Ishikawa (cell line): ENCODE measurements around the gene SGK2.

ENCODE experiments used
- CEBPB ChIP-seq: IDR thresholded peaks from 2 replicates; pipeline ENCODE4 v1.6.1; 2012
- CREB1 ChIP-seq: IDR thresholded peaks from 2 replicates; pipeline ENCODE4 v1.6.1; 2012; ENCODE audit warnings: low read depth
- EGR1 ChIP-seq: IDR thresholded peaks from 2 replicates; pipeline ENCODE4 v1.6.1; 2012
- EP300 ChIP-seq: IDR thresholded peaks from 2 replicates; pipeline ENCODE4 v1.6.1; 2012; ENCODE audit warnings: borderline replicate concordance
- FOXM1 ChIP-seq: IDR thresholded peaks from 2 replicates; pipeline ENCODE4 v1.6.1; 2012; ENCODE audit warnings: low read depth, borderline replicate concordance
- MAX ChIP-seq: IDR thresholded peaks from 2 replicates; pipeline ENCODE4 v1.6.1; 2012
- NFIC ChIP-seq: IDR thresholded peaks from 2 replicates; pipeline ENCODE4 v1.6.1; 2012
- RAD21 ChIP-seq: IDR thresholded peaks from 2 replicates; pipeline ENCODE4 v1.6.1; 2012; ENCODE audit warnings: low read depth
- REST ChIP-seq: IDR thresholded peaks from 2 replicates; pipeline ENCODE4 v1.6.1; 2012; ENCODE audit warnings: low read depth, mild to moderate bottlenecking
- TAF1 ChIP-seq: IDR thresholded peaks from 2 replicates; pipeline ENCODE4 v1.6.1; 2012; ENCODE audit warnings: low read depth, mild to moderate bottlenecking
- TCF12 ChIP-seq: IDR thresholded peaks from 2 replicates; pipeline ENCODE4 v1.6.1; 2012; ENCODE audit warnings: low read depth
- TEAD4 ChIP-seq: IDR thresholded peaks from 2 replicates; pipeline ENCODE4 v1.6.1; 2012
- USF1 ChIP-seq: IDR thresholded peaks from 2 replicates; pipeline ENCODE4 v1.6.1; 2012
- YY1 ChIP-seq: IDR thresholded peaks from 2 replicates; pipeline ENCODE4 v1.6.1; 2012; ENCODE audit warnings: low read depth
- ZBTB7A ChIP-seq: IDR thresholded peaks from 2 replicates; pipeline ENCODE4 v1.6.1; 2012; ENCODE audit warnings: low read depth

Gene SGK2

DNA sequence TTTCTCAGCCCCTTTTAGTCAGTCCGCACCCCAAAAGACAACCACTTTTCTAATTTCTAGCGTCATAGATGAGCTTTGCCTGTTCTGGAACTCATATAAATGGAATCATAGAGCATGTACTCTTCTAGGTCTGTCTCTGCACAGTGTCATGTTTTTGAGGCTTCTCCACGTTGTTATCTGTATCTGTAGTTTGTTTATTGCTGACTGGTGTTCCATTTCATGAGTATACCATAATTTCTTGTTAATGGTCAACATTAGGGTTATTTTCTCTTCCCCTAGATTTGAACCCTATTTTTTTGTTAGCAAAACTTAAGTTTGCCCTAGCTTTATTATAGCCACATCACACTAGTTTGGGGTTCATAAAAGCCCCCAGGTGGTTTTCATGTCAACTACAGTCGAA lies 16.2 kb upstream of the SGK2 start:
- no peak for TF ChIP-seq TAF1
- no peak for TF ChIP-seq NFIC
- no peak for TF ChIP-seq YY1
- TF ChIP-seq CREB1 = no peak
- TF ChIP-seq REST = no peak
- no peak for TF ChIP-seq CEBPB
- no peak for TF ChIP-seq ZBTB7A
- TF ChIP-seq MAX = no peak
- no peak for TF ChIP-seq EGR1
- TF ChIP-seq USF1 = no peak
- TF ChIP-seq FOXM1 = no peak
- TF ChIP-seq TCF12 = no peak
- TF ChIP-seq RAD21 = no peak
- no peak for TF ChIP-seq EP300
- TF ChIP-seq TEAD4 = no peak

DNA sequence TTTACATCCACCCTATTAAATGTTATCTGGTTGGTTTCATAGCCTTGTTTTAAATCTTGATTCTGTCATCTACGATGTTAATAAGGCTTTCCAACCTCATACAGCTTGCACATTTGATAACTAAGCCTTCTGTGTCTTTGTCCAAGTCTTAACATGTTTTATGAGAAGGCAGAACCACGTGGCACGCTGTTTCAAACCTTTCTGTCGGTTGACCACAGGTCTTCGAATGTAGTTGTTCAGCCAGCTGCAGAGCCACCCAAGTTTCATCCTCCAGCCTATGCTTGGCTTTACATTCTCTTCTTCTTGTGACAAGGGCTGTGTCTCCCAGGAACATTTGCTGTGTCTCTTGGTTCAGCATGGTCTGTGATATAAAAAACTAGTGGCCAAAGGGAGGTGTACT lies 15.7 kb upstream of the SGK2 start:
- no peak for TF ChIP-seq TAF1
- TF ChIP-seq MAX = no peak
- no peak for TF ChIP-seq YY1
- no peak for TF ChIP-seq EGR1

- TF ChIP-seq YY1 (no peak), RAD21 (no peak), TAF1 (no peak), USF1 (no peak), TEAD4 (no peak), EP300 (no peak), FOXM1 (no peak)
Measured at GRCh38 chr20:43544501-43544900, 14.3 kb upstream of the SGK2 start.

GRCh38 chr20:43545837-43546578 lies 12.8 kb upstream of the SGK2 start:
- TF ChIP-seq EP300 (no peak), YY1 (no peak), CREB1 (no peak), ZBTB7A (no peak), REST (no peak), TAF1 (no peak), NFIC (no peak)

DNA sequence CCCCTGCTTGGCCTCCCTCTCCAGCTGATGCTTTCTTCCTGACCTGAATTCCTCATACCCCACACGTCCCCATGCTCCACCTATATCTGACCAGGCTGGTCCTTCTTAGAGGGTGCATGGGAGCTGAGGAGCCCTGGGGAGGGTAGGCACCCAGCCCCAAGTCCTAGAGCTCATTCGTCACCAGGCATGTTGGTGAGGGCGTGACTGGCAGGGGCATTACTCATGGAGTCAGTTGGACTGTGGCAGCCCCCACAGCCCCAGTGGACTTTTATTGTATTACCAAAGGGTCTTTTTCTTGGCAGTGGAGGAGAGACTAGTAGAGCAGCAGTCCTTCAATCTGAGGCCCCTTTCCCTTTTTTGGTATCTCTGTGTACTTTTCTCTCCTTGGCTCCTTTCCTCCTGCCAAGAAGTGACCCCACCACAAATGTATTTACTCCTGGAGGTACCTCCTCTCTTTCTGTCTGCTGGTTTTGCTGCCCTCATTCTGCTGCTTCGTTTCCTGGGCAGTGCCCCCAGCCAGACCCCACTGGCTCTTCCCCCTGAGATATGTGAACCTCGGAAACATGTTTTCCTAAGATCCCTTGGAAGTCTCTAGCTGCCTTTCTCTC lies 10.4 kb upstream of the SGK2 start:
- TF ChIP-seq ZBTB7A (no peak), USF1 (no peak), EP300 (no peak)

DNA sequence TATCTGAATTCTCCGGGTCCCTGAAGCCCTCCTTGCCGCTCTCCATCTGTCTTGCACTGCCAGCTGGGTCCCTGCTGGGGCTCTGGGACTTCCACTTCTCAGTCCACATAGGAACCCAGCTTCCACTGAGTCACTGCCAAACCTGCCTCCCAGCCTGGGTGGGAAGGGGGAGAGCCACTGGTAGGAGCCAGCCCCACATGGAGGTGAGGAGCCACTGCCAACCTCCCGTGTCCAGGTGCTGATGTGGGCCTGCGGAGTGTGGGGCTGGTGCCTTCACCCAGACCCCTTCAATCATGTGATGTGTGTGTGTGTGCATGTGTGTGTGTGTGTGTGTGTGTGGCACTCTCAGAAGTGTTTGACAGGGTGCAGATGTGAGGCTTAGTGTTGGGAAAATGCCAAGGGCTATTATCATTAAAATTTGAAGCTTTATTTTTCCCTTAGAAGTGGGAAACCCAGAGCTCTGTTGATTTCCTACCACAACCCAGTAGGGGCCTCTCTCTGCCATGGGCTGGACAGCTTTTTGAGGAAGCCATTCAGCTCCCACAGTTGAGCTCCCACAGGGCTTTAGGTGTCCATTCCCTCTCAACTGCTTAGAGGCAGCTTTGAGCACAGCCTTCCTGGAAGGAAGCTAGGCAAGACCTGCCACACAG lies 9.3 kb upstream of the SGK2 start:
- TF ChIP-seq CREB1 (no peak), USF1 (no peak), YY1 (no peak), ZBTB7A (no peak), CEBPB (no peak), REST (no peak), EGR1 (no peak), FOXM1 (no peak), TAF1 (no peak), RAD21 (no peak), TCF12 (no peak), NFIC (no peak), EP300 (no peak), TEAD4 (no peak), MAX (no peak)
